NAMALWA (cell line): ENCODE data around the gene TTC31.

Source experiments
- DNase-seq: peaks from one replicate; pipeline ENCODE4 v3.0.0-alpha.2; 2015; ENCODE audit warnings: low spot score

TTC31 gene

DNA sequence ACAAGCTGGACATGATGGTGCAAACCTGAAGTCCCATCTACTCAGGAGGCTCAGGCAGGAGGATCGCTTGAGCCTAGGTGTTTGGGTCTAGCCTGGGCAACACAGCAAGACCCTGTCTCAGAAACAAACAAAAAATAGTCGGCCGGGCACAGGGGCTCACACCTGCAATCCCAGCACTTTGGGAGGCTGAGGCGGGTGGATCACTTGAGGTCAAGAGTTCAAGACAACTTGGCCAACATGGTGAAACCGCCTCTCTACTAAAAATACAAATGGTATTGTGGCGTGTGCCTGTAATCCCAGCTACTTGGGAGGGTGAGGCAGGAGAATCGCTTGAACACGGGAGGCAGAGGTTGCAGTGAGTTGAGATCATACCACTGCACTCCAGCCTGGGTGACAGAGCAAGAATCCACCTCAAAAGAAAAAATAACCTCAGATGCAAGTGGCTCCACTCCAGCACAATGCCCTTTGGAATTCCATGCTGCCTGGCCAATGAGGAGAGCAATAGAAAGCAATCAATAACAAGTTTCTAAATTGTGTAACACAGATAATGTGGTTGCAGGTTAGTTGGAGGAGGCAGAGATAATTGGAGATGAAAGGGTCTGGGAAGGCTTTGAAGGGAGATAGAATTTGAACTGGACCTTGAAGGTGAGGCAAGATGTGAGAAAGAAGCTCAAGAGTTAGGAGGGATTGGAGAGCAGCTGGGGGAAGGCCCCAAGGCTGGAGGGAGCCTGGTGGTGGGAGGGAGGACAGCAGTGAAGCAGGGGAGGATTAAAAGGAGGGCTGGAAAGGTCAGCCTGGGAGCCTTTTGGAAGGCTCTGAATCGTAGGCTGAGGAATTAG is 6.0 kb downstream of the TTC31 start:
- no peak for DNase-seq

DNA sequence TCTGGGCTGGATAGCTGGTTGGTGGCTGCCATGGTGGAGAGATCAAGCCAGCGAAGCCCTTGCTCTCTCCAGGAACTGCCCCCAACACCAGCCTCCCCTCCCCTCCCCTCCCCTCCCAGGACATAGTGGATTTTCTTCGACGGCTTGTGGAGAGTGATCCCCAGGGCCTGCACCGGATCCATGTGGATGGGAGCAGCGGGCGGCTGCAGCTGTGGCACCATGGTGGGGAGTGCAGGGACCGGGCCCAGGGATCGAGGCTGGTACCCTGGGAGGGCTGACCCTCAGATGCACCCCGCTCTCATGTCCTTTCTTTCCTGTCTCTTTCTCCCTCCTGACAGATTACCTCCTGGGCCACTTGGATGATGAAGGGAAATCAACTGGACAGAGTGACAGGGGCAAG is 7.0 kb downstream of the TTC31 start:
- DNase-seq: no peak

DNA sequence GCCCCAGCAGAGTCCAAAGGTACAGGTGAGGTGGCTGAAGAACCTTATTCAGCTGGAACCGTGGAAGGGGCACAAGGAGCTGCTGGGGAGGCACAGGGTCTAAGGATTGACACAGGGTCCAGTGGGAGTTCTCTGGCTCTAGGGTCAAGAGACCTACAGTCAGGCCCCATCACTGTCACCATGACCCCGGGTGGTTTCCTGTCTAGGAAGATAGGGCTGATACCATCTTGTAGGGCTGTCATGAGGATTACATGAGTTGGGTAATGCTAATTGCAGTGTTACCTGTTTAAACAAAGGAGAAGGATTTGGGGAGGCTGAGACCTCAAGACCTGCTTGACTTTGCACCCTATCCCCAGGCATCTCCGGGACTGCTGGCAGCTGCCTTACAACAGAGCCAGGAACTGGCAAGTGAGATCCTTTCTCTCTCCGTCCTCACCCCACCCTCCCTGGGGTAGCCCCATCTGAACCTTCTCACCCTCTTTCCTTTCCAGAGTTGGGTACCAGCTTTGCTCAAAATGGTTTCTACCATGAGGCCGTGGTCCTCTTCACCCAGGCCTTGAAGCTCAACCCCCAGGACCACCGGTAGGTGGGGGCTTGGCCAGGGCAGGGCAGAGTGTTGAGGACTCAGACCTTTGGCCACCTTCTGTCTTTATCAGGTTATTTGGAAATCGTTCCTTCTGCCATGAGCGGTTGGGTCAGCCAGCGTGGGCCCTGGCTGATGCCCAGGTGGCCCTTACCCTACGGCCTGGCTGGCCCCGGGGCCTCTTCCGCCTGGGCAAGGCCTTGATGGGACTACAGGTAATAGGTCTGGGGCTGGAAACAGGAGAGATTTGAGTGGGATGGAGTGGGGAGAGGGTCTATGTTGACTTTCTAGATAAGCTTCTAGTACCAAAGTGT is 9.0 kb downstream of the TTC31 start:
- DNase-seq: no peak

DNA sequence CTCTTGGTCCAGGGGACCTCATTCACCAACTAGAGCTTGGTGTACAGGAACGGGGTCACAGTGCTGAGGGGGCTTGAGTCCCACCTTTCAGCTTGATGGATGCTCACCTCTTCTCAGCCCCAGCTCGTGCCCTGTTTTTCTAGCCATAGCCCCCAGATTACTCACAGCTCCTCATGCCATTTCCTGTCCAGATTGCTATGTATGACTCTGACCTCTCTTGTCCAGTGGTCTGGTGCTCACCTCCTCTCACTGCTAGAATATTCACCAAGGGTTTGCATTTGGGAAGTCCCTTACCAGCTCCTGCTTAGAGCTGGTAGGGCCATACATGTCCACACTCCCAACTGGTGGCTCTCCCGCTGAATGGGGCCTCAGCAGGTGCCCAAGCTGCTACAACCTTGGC is 10.7 kb downstream of the TTC31 start:
- no peak for DNase-seq

DNA sequence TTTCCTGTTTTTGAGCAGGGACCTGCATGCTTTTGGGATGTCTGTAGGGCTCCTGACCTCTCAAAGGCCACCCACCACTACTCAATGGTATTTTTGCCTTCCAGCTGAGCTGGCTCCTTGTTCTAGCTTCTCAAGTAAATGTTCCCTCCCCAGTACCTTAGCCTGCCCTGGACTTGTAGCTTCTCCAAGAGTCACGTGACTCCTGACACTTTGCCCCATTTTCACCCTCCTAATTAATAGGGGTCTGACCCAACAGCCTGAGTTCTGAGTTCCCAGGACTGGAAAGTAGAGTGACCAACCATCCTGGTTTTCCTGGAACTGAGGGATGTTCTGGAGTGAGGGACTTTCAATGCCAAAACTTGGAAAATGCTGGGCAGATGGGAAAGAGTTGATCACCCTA is 12.6 kb downstream of the TTC31 start:
- DNase-seq: no peak

DNA sequence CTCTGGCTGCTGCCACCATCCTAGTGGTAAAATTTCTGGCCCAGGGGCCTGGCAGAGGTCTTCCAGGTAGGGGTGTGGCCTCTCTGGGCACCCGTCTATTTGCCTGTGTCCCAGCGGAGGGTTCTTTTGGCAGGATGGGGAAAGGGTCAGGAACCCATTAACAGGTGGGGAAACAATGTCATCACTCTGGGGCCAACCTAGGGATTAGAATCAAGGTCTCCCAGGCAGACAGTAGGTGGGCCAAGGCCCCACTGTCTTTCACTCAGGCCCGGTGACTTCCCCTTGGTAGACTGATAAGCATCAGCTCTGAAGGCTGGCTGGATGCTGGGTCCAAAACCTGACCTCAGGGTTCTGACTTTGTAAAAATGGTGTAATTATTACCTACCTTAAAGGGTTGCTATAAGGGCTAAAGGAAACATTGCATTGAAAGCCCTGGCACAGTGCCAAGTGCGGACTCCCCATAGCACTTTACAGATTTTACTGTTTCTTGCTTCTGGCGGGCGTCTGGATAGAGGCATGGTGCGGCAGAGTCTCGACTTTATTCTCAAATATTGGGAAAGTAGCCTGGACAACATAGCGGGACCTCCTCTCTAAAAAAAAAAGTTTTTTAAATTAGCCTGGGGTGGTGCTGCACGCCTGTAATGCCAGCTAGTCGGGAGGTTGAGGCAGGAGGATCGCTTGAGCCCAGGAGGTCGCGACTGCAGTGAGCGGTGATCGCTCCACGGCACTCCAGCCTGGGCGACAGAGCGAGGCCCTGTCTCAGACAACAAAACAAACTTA is 14.3 kb downstream of the TTC31 start:
- no peak for DNase-seq

DNA sequence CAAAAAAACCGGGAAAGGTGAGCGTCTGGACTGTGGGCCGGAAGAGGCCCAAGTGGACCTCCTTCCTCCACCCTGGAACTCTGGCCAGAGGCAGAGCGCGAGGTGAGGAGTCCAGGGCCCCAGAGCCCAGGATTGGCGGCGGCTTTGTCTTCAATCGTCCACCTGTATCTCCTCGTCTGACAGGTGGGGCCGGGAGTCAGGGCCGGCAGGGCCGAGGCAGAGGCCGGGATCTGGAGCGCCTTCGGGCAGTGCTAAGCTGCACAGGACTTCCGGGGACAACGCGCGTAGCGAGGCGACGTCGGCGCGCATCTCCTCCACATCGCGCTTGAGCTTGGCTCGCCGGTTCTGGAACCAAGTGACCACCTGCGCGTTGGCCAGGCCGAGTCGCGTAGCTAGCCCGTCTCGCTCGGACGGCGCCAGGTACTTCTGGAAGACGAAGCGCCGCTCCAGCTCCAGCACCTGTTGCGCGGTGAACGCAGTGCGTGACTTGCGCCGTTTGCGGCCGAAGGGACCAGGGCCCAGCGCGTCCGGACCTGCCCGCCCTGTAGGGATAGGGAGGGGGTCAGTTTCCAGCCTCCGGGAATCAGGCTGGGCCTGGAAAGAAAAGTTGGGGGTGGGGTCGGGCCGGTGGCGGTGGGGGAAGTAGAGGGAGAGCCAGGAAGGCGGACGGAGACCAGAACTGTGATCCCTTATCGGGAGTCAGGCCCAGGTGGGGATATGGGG is 15.1 kb downstream of the TTC31 start:
- no peak for DNase-seq

DNA sequence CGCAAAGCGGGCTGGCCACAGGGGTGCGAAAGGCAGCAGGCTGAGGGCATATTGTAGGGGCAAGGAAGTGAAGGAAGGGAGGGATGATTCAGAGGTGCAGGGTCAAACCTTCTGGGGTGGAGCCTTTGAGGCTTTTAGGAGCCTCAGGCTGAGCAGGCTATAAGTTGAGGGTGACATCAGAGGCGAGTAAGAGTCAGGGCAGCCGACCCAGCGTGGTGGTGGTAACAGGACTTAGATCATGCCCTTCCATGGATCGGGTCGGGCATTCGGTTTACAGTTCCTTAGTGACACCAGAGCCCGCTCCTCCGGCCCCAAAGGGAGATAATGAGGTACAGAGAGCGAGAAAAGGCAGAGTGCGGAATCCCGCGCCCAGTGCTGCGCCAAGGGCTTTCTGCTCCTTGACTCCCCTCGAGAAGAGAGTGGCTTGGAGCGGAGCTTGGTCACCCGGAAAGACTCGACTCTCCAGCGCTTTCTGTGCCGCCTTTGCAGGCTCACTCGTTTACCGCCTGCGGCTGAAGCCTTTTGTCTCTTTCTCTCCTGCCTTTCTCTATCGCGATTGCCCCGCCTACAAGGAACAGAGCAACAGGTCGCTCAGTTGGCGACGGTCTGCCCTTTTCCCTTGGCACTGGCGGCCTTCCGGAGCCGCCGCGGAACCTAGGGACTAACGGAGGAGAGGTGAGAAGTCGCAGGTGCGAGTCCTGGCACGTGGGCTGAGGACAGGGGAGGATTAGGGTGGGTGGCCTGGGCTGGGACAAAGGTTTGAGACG is 15.8 kb downstream of the TTC31 start:
- DNase-seq: no peak

DNA sequence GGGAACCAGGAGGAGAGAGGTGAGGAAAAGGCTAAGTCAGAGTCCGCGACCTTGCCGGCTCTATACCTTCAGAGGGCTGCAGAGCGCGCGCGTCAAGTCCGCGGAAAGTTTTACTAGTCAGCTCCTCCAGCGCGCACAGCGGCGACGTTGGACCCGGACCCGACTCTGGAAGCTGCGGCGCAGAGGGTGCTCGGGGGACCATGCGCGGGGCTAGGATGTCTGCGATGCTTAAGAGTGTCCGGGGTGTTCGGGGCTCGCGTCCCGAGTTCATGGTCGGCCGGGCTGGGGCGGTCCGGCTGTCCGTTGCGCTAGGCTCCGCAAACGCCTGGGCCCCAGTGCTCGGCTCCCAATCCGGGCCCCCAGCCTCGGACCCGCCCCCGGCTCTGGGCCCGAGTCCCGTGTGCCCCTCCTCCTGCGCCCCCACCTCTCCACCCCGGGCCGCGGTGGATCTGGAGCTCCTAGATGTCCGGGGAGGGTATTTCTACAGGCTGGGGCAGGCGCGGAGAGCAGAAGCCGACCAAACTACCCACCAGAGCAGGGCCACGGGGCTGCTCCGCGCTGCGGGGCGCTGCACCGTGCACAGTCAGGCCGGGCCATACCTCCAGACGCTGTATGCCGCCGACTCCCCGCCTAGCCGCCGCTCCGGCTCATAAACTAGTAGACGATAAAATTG is 16.5 kb downstream of the TTC31 start, which contains the start of gene LBX2:
LBX2 (minus strand) TSS at position 337 of the 673 bp plus-strand sequence; CDS start at position 271, 66 bp downstream.
- DNase-seq: no peak

DNA sequence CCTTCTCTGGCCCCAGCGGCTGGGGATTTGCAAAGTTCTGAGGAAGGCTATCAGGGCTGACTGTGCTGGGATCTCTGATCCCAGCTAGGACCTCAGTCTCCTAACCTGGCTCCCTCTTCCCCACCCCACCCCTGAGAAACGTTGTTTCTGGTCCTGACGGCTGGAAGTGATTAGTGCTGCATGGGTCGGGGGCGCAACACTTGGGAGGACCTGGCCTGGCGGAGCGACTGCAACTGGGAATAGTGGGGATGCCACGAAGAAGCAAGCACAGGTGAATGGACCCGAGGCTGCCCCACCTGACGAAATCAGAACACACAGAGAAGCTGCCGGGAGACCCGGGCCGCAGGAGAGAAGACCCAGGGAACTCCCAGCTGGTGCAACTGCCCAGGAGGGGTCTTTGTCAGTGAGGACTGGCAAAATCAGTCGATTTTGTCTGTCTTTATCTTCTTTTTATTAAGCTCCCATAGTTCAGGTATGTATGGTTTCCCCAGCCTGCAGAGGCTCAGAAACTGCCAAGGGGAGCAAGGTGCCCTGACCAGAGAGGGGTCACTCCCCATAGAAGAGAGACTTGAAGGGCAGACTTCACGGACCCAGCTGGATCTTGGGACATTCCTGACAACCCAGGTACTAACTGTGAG is 17.2 kb downstream of the TTC31 start:
- DNase-seq: no peak

DNA sequence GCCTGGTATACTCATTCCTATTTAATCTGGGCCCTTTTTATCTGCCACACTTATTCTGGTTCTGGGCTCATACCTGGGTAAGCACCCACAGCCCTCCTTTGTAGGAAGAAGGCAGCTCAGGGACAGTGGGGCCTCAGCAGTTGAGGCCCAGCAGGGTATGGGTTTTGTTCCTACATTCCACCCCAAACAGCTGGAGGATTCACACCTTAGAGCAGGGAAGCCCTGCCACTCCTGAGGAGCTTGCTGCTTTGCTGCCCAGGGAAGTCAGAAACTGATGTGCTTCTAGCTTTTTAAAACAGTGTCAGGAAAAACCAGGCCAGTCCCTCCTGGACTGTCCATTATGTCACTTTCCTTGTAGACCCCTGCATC is 17.7 kb downstream of the TTC31 start:
- DNase-seq: no peak

DNA sequence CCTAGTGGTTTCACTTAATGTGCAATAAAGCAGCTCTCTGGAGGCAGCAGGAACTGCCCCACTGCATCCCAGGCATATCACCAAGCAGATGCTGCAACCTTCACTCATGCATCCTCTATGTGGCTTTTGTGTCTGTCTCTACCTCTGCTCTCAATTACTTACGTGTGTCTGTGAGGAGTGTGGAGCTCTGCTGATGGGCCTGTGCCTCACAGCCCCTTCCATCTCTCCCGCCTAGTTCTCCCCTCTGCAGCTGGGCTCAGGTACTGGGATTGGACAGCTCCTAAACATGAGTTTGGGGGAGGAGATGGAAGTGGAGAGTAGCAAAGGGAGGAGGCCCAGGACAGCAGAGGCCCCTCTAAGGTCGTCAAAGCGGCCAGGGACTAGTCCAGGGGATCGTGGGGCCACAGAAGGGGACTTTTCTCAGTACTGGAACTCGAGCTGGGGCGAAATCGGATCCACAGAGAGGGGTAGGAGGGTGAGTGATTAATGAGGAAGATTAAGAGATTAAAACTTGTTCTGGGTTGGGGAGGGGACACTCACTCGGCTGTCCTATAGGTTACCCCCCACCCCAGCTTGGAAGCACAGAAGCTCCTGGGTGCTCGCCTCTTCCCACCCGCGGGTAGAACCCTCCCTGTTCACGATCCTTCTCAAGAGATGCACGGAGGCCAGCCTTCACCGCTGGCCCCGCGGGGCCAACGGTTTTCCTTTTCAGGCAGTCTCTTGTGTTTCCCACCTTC is 18.6 kb downstream of the TTC31 start:
- peak; percentile 23 for DNase-seq

DNA sequence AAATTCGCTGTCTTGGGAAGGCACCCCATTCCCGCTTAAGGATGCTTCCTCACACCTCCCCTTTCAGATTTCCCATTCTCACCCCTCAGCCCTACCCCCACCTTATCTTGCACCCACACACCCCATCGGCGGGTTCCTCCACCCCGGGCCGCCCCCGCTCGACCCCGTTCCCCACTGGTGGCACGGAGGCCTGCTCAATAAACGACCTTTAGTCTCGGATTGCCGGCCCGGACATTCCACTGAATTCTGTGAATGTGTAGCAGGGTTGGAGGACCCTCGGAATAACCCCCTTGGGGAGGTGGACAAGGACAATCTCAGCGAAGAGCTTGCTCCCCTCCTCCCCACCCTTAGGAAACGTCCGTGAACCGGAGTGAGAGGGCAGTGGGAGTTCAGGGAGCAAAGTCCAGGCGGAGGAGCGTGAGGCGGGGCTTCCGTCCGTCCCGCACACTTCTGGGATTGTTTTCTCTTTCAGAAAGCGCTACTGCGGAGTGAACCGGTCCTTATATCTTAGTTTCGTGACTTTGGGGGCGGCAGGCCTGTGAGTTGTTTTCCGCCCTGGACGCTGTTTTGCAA is 19.4 kb downstream of the TTC31 start:
- no peak for DNase-seq

DNA sequence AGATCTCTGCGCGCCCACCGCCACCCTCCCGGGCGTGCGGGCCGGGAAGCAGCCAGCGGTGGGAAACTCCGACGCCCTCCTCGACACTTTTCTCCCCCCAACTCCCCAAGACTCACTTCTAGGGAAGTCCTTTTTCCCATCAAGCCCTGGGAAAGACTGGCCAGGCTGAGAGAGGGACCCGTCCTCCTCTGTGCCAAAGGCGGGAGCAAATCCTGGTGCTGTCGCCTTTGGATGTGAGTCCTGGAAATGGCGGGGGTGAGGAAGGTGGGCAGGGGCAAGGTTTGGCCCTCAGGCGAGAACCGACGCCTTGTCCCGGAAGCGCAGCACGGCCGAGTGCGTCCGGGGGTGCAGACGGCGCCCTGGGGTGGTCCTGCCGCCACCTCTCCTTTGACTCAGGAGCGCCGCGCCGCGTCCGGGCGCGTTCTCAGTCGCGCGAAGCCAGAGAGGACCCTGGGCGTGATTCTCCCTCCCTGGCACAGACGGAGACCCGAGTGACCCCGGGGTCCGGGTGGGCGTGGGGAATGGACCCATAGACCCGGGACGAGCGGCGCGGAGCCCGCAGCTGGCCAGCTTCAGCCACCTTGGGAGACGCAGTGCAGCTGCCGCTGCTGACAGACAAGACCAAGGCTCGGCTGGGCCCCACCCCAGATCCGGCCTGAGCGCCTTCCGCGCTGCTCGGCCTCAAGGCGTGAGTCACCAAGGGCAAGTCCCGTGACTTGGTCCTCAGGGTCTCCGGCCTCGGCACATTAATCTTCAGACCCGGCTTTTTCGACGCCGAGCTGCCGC is 20.0 kb downstream of the TTC31 start:
- no peak for DNase-seq

DNA sequence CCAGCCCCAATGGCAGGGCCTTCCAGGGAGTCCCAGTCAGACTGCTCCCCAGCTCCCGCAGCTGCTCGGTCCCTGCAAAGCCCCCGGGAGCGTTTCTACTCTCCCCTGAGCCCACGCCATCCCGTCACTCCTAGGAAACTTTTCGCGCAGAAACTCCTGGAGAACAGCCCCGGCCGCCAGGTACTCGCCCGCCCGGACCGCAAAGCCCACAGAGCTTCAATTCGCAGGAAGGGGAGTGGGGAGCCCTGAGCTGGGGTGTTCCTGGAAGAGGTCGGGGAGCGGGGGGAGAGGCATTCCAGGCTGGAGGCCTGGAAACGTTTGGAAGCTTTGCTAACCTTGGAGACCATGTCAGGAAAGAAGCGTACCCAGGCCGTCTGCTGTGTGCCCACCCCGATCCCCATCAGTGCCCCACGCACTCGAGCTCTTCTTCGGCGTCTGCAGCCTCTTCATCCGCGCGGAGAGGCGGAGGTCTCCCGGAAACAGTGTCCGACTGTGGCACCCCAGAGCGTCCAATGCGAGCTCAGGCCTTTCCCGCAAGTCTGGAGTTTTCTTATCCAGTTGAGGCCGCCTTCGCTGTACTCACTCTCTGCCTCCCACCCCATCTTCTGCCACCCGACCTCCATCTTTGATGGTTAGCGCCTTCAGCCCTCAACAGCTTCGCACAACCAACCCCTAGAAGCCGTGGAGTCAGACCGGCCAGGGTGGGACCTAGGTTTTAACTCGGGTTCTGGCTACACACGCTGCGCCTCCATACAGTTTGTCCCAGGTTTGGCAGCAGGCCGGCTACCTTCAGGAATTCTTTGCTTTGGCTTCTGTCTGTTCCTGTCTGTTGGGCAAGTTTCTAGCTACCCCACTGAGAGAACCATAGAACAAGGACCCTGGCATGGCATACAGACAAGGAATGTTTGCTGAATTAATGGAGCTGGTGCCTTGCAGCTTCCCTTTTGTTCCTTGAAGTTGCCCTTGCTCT is 20.9 kb downstream of the TTC31 start:
- DNase-seq: no peak

DNA sequence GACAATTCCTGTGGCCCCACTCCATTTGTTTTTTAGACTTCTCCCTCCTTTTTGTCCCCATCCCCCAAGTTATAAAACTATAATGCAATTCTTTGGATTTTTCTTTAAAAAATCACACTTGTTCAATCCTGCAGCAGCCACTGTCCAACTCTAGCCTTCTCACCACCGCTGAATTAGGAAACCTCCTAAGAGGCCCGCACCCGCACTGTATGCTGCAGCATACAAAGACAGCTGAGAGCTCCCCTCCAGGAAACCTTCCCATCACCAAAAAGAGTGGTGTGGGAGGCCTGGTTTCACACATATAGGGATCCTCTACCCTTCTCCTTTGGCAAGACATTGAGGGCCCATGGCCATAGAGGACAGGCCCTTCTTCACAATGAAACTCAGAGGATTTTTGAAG is 21.7 kb downstream of the TTC31 start:
- DNase-seq: no peak
